ENCODE measurements around the gene C15orf62.
A peak's percentile ranks its signal among the peaks of the same experiment; 100 is the strongest.

Gene C15orf62

GRCh38 chr15:40769274-40770146 is at the start of gene C15orf62:
C15orf62 (plus strand) TSS chr15:40769980; CDS start chr15:40770496, 516 bp downstream.
- peak; percentile 51 for DNase-seq

GRCh38 chr15:40721701-40722100 is 48.1 kb upstream of the C15orf62 start:
- no peak for DNase-seq

GRCh38 chr15:40722354-40722753 is 47.4 kb upstream of the C15orf62 start:
- DNase-seq, result no peak

GRCh38 chr15:40722934-40723333 is 46.8 kb upstream of the C15orf62 start:
- no peak for DNase-seq

DNA sequence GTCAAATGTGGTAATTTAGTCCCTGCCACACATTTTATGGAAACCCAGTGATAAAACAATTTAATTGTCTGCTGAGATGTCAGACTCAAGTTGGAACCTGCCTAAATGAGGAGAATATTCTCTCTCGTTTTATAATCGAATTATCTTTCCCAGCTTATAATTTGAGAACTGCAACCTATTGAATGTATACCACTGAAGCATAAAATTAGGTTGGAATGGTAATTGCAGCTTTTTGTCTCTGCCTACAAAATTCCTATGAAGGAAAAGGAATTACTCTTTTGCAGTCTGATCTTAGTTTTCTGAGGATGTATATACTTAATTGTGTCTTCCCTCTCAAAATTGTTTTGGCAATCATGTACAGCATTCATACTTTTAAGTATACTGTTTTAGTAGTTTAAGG is 45.9 kb upstream of the C15orf62 start:
- DNase-seq, result no peak

- no peak for DNase-seq
Measured at GRCh38 chr15:40731034-40731433, 38.7 kb upstream of the C15orf62 start.

DNA sequence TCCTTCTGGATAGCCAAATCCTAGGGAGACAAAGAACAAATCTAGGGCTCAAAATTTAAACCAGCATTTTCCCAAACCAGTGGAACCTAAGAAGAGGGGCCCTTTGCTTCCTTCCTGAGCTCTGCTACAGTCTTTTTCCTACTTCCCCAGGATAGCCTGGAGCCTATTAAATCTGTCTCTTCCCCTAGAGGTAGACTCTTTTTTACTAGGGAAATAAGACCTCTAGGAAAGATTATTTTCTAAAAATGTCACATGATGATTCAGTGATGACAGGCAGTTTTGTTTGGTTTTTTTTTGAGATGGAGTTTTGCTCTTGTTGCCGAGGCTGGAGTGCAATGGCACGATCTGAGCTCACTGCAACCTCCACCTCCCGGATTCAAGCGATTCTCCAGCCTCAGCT is 33.2 kb upstream of the C15orf62 start:
- no peak for DNase-seq

GRCh38 chr15:40737048-40737447 is 32.7 kb upstream of the C15orf62 start:
- DNase-seq, result no peak

- DNase-seq, result no peak
Measured at GRCh38 chr15:40739047-40739446, 30.7 kb upstream of the C15orf62 start.

DNA sequence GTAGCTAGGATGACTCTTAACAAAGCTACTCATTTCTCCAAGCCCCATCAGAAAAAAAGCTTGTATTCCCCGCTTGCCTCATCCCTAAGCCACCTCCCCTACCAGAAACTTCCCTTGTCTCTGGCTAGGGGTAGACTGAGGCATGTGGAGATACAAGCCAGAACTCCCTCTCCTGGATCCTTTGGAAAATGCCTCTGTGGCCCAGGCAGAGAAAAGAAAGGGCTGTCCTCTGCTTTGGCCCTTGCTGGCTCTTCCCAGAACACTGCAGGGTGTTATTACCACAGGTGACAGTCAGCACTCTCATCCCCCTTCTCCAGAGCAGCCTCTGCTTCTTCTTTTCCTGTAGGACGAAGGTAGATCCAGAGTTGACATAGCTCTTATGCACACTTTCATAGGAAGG is 29.9 kb upstream of the C15orf62 start:
- DNase-seq, result no peak

GRCh38 chr15:40743485-40743901 is 26.3 kb upstream of the C15orf62 start:
- no peak for DNase-seq

- DNase-seq, result peak; percentile 79
Measured at GRCh38 chr15:40743921-40744814, 25.6 kb upstream of the C15orf62 start.

DNA sequence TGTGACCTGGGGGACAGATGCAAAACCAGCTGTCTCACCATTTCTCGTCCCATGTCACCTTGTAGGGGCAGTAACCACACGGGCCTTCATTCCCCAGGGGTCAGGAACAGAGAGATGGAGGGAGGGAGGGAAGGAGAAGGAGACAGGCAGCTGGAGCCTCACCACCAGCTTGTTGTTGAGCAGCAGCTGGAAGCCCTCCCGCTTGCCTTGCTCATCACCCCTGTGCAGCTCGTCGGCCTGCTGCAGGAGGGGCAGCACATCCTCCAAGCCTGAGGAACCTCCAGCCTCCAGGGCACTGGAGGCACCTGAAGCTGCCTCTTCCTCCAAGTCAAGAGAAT is 25.0 kb upstream of the C15orf62 start:
- DNase-seq, result no peak

DNA sequence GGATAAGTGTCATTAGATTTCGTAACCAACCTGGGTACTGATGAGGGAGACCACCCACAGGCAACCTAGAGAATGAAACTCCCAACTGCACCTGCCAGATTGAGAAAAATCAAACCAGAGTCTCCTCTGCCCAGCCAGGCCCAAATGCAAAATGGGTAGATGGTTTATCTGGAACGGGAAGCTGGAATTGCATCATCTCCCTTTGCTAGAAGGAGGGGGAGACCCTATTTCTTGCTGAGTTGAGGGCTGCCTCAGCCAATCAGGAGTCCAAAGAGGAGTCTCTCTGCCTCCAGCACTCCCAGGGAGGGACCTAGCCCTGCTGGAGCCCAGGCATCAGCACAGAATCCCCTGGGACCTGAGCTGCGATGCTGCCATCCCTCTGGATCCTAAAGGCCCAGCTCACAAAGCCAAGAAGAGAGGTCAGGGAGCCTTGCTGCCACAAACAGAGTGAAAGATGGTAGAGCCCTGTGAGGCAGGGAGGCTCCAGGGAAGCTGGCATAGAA is 22.8 kb upstream of the C15orf62 start:
- no peak for DNase-seq

- DNase-seq, result no peak
Measured at GRCh38 chr15:40747685-40748631, 21.8 kb upstream of the C15orf62 start.

DNA sequence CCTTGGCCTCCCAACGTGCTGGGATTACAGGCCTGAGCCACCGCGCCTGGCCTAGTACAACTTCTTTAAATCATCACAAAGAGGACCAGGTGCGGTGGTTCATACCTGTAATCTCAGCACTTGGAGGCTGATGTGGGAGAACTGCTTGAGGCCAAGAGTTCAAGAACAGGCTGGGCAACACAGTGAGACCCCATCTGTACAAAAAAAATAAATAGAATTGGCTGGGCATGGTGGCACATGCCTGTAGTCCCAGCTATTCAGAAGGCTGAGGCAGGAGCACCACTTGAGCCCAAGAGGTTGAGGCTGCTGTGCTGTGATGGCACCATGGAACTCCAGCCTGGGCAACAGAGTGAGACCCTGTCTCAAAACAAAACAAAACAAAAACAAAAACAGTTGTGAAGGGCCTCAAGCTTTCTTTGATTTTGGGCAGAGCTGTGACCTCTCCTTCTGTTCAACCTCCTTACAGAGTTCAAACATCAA is 20.6 kb upstream of the C15orf62 start:
- DNase-seq, result no peak

GRCh38 chr15:40750885-40751284 is 18.9 kb upstream of the C15orf62 start:
- no peak for DNase-seq

DNA sequence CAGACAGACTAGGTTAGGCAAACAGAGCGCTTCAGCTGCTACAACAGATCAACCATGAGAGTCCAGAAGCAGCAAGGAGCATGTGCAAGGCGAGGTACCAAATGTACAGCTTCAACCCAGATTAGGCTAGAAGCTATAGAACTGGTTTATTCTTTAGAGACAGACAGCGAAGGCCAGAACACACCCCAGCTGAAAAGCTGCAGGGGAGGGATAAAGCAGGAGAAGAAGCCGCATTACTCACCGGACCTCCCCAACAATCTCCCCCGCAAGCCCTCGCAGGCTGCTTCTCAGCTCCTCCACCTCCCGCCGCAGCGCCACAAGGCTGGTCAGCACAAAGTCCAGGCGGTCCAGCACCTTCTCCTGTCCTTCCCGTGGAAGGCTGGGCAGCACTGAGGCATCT is 18.0 kb upstream of the C15orf62 start:
- no peak for DNase-seq

- DNase-seq, result no peak
Measured at GRCh38 chr15:40754574-40754882, 15.3 kb upstream of the C15orf62 start.

- peak; percentile 87 for DNase-seq
Measured at GRCh38 chr15:40754883-40755811, 14.6 kb upstream of the C15orf62 start, which contains the start of gene RMDN3. RMDN3 (minus strand) TSS chr15:40755254; CDS start chr15:40754783, 471 bp downstream.

DNA sequence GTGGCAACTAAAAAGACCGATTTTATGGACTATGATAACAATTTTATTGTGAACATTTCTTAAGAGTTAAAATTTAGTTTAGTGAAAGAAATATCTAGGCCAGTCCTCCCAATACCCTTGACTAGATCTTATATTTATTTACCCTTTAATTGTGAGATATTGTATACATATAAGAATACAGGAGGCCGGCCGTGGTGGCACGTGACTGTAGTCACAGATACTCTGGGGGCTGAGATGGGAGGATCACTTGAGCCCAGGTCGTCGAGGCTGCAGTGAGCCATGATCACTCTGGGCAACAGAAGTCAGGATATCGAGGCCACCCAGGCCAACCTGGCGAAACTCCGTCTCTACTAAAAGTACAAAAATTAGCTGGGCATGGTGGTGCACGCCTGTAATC is 14.0 kb upstream of the C15orf62 start:
- DNase-seq, result no peak
